A549 (cell line): ENCODE results near the gene ITIH5. TPM values are rescaled to one million over a fixed set of nuclear protein-coding genes. Genes with fewer than 3 reads are reported as not detected.
"Not testable (repeated sequence)": the region's sequence is repeated elsewhere in the genome, so short reads cannot be mapped to it uniquely, and the experiment has no call there.

Experiments used
- ATAC-seq, 2 experiments: fragments of 200-7000 bp in 1 of 2; fragments of >200 bp in 1 of 2; cut with Nextera tagmentation in 1 of 2; cut with Tn5 transposase in 1 of 2; 3 replicates each; pipeline versions ENCODE4 v1.8.0 to v1.9.1; 2018 to 2020; ENCODE audit warnings: mild to moderate bottlenecking in 1 of 2, moderate library complexity in 1 of 2
- CTCF ChIA-PET: fragments of 300-600 bp; sonication (Branson Sonifier 250); formaldehyde crosslinking; extraction: SDS; loops from one replicate; lab custom pipeline; 2021; ENCODE audit warnings: antibody characterized with exemption, inconsistent platforms; lab: Yijun Ruan, JAX
- POLR2A ChIA-PET: fragments of 350-600 bp; formaldehyde crosslinking; extraction: SDS; loops from one replicate; lab custom pipeline; 2021; ENCODE audit warnings: antibody characterized with exemption, inconsistent platforms; lab: Yijun Ruan, JAX
- DNase-seq, 2 experiments: peaks; one replicate each; pipeline versions ENCODE4 v3.0.0 to v3.0.0-alpha.2; 2011 to 2016; ENCODE audit warnings: low read depth in 1 of 2, low spot score in 1 of 2
- FAIRE-seq: peaks from 2 replicates; lab custom pipeline; 2011; peaks lifted over from hg19 to GRCh38; lab: Jason Lieb, UNC
- H3K27ac ChIP-seq, 2 experiments: fragments of >200 bp; sonication (Bioruptor Twin); formaldehyde crosslinking; 3 replicates each; pipeline ENCODE4 v1.5.1; 2016 to 2017
- H3K4me1 ChIP-seq: fragments of >200 bp; sonication (Bioruptor Twin); formaldehyde crosslinking; 3 replicates; pipeline ENCODE4 v1.6.1; 2016
- H3K4me2 ChIP-seq: fragments of >200 bp; sonication (Bioruptor Twin); formaldehyde crosslinking; 3 replicates; pipeline ENCODE4 v1.6.1; 2016
- H3K4me3 ChIP-seq: fragments of >200 bp; sonication (Bioruptor Twin); formaldehyde crosslinking; 3 replicates; pipeline ENCODE4 v1.5.1; 2016
- H3K9me3 ChIP-seq: fragments of >200 bp; sonication (Bioruptor Twin); formaldehyde crosslinking; 3 replicates; pipeline ENCODE4 v1.6.1; 2016
- ATOH8 ChIP-seq: fragments of 250-450 bp; sonication (Bioruptor Pico); IDR thresholded peaks from 2 replicates; pipeline ENCODE4 v1.5.0; 2020; ENCODE audit warnings: low read depth, mild to moderate bottlenecking, moderate library complexity
- CHD2 ChIP-seq: fragments of 150-350 bp; IDR thresholded peaks from 2 replicates; pipeline ENCODE4 v1.6.1; 2014; ENCODE audit warnings: low read length; ENCODE audit not compliant: partially characterized antibody
- FOSL2 ChIP-seq, 2 experiments: fragments of 450-650 bp in 1 of 2; fragments of >200 bp in 1 of 2; sonication (Bioruptor Twin) in 1 of 2; formaldehyde crosslinking; IDR thresholded peaks; 2 replicates each; pipeline versions ENCODE4 v1.5.0 to v1.6.1; 2016 to 2020; ENCODE audit warnings: mild to moderate bottlenecking in 1 of 2, moderate library complexity in 1 of 2
- HDAC2 ChIP-seq: fragments of 200-600 bp; sonication (generic); IDR thresholded peaks from 2 replicates; pipeline ENCODE4 v1.6.1; 2016
- HMGXB4 ChIP-seq: fragments of 250-450 bp; sonication (Bioruptor Pico); IDR thresholded peaks from 2 replicates; pipeline ENCODE4 v1.5.0; 2021; ENCODE audit warnings: mild to moderate bottlenecking, moderate library complexity, borderline replicate concordance
- HOXB5 ChIP-seq: fragments of 250-450 bp; sonication (Bioruptor Pico); IDR thresholded peaks from 2 replicates; pipeline ENCODE4 v1.5.0; 2020; ENCODE audit warnings: mild to moderate bottlenecking, moderate library complexity
- JUN ChIP-seq, 2 experiments: fragments of >200 bp; sonication (Bioruptor Twin); formaldehyde crosslinking; IDR thresholded peaks; 2 replicates in 1 of 2; 3 replicates in 1 of 2; pipeline ENCODE4 v1.6.1; 2016 to 2017
- MAX ChIP-seq: IDR thresholded peaks from 2 replicates; pipeline ENCODE4 v1.6.1; 2012
- MYC ChIP-seq: IDR thresholded peaks from 2 replicates; pipeline ENCODE4 v1.6.1; 2012; ENCODE audit warnings: mild to moderate bottlenecking, inconsistent platforms, low read length, improper control_type of control experiment, borderline replicate concordance
- POLR2A ChIP-seq: IDR thresholded peaks from 2 replicates; pipeline ENCODE4 v1.6.1; 2012; ENCODE audit warnings: mild to moderate bottlenecking, low read length
- RCOR1 ChIP-seq: fragments of 150-350 bp; IDR thresholded peaks from 2 replicates; pipeline ENCODE4 v1.6.1; 2014; ENCODE audit warnings: antibody characterized with exemption, low read length, low read depth
- TFCP2L1 ChIP-seq: fragments of 250-450 bp; sonication (Bioruptor Pico); IDR thresholded peaks from 2 replicates; pipeline ENCODE4 v1.5.0; 2021; ENCODE audit warnings: mild to moderate bottlenecking
- ZC3H11A ChIP-seq: fragments of 450-650 bp; IDR thresholded peaks from 2 replicates; pipeline ENCODE4 v1.6.1; 2014; ENCODE audit warnings: antibody characterized with exemption, mild to moderate bottlenecking
- ZSCAN20 ChIP-seq: fragments of 250-450 bp; sonication (Bioruptor Pico); IDR thresholded peaks from 2 replicates; pipeline ENCODE4 v1.8.0; 2022; ENCODE audit warnings: mild to moderate bottlenecking, moderate library complexity
- WGBS: methylation state at CpG from one replicate; pipeline ENCODE4 v1.1.6; 2017; ENCODE audit errors: missing lambda C conversion rate; 5-methylcytosine and 5-hydroxymethylcytosine counted together
- polyA plus RNA-seq, 4 experiments: library from polyadenylated mRNA; depleted of rRNA in 3 of 4; stranded (reverse); fragments of >200 nt; fragmentation: RNase III in 1 of 4; extraction: RNeasy Plus Mini Kit Qiagen cat#74134 plus additional on column Dnase treatment in 1 of 4; gene quantifications; 2 replicates in 3 of 4; 3 replicates in 1 of 4; pipeline ENCODE4 v1.2.3, GENCODE V29; 2011 to 2017
- TF ChIP-seq, protein P1 (sequence below): fragments of 450-650 bp; IDR thresholded peaks from 2 replicates; pipeline ENCODE4 v1.6.1; 2014; ENCODE audit warnings: antibody characterized with exemption

Gene ITIH5
- polyA plus RNA-seq, 2 of the 4 experiments (the other 2 are of a cell fraction): 0.03 to 0.05 TPM

- POLR2A ChIA-PET; ATAC-seq; H3K4me3 ChIP-seq; FAIRE-seq; H3K4me1 ChIP-seq; H3K4me2 ChIP-seq; DNase-seq; H3K27ac ChIP-seq; TF ChIP-seq FOSL2 (IDR thresholded peaks at IDR 0.05): not testable (repeated sequence)
- peaks cover 18% of the 10 kb centered on the region; the same call in 2 of the 3 replicates for H3K9me3 ChIP-seq
- CTCF ChIA-PET: interaction anchor here (0.6 kb wide), 1 partner anchor 37 kb away, joined by 3 read pairs; no protein-coding TSS in a partner anchor
- 0 out of 2 replicates have a peak, but pooled peaks have one; percentile 5 for TF ChIP-seq FOSL2 (CRISPR knock-in tag; IDR thresholded peaks at IDR 0.05)
- 7% methylated on average over 5 of the region's 5 CpGs for WGBS
Measured at GRCh38 chr10:7680078-7680477, 13.3 kb upstream of the ITIH5 start.

- no peak overlapping the region for H3K27ac ChIP-seq
- CTCF ChIA-PET: no interaction called here
- no peak for DNase-seq
- peaks cover 15% of the 10 kb centered on the region; the same call in 2 of the 3 replicates for H3K9me3 ChIP-seq
- FAIRE-seq: no peak
- ATAC-seq: no peak
- WGBS: 15% methylated on average over 1 of the region's 1 CpG
- H3K4me1 ChIP-seq: no peaks in the 10 kb centered on the region
- H3K4me2 ChIP-seq: no peak overlapping the region
- H3K4me3 ChIP-seq: no peak overlapping the region
- TF ChIP-seq MAX (no peak), FOSL2 (IDR thresholded peaks at IDR 0.05) (no peak), FOSL2 (CRISPR knock-in tag; IDR thresholded peaks at IDR 0.05) (no peak), POLR2A (no peak), RCOR1 (no peak), MYC (no peak), HDAC2 (no peak), HOXB5 (CRISPR knock-in tag) (no peak), TFCP2L1 (CRISPR knock-in tag) (no peak), CHD2 (no peak), HMGXB4 (no peak)
- TF ChIP-seq, protein P1, sequence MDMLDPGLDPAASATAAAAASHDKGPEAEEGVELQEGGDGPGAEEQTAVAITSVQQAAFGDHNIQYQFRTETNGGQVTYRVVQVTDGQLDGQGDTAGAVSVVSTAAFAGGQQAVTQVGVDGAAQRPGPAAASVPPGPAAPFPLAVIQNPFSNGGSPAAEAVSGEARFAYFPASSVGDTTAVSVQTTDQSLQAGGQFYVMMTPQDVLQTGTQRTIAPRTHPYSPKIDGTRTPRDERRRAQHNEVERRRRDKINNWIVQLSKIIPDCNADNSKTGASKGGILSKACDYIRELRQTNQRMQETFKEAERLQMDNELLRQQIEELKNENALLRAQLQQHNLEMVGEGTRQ: no peak
- POLR2A ChIA-PET: no interaction called here
Measured at GRCh38 chr10:7679256-7679655, 12.5 kb upstream of the ITIH5 start.

DNA sequence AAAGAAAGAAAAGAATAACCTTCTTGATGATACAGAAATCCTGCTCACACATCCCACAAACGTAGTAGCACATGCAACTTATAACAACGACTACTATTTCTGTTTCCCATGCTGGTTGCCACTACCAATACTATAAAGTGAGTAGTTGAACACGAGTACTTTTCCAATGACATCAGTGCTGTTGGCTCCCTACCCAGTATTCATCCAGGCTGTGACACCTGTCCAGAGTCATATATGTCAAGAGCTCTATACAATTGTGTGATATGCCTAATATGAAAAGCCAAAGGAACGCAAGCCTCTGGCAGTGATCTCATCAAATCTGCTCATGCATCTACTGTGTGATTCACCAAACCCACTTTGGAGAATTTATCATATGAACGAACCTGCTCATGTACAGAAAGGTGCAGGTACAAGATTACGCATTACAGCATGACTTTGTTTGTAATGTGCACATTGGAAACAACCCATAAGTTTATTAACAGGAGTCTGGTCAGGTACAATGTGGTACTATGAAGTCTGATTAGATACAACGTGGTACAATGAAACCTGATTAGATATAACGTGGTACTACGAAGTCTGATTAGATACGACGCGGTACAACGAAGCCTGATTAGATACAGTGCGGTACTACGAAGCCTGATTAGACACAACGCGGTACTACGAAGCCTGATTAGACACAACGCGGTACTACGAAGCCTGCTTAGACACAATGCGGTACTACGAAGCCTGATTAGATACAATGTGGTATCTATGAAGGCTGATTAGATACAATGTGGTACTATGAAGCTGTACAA lies 5.8 kb upstream of the ITIH5 start:
- H3K4me1 ChIP-seq: no peaks in the 10 kb centered on the region
- WGBS: 51% methylated on average over 23 of the region's 23 CpGs
- ChIA-PET POLR2A (no interaction called here), CTCF (no interaction called here)
- no peak overlapping the region for H3K27ac ChIP-seq
- FAIRE-seq (no peak), DNase-seq (no peak), ATAC-seq (no peak)
- H3K4me2 ChIP-seq: no peak overlapping the region
- H3K4me3 ChIP-seq: no peak overlapping the region
- H3K9me3 ChIP-seq: no peaks in the 10 kb centered on the region
- TF ChIP-seq ZC3H11A (no peak), CHD2 (no peak), JUN (IDR thresholded peaks at IDR 0.05) (no peak), ATOH8 (no peak), ZSCAN20 (CRISPR knock-in tag) (no peak)
